LoVo (cell line): ENCODE results near the gene SLC9C2.
"Not testable (repeated sequence)": the region's sequence is repeated elsewhere in the genome, so short reads cannot be mapped to it uniquely, and the experiment has no call there.

Experiments
- DNase-seq: peaks from one replicate; pipeline ENCODE4 v3.0.0-alpha.2; 2016; ENCODE audit warnings: low spot score

The SLC9C2 gene, protein sequence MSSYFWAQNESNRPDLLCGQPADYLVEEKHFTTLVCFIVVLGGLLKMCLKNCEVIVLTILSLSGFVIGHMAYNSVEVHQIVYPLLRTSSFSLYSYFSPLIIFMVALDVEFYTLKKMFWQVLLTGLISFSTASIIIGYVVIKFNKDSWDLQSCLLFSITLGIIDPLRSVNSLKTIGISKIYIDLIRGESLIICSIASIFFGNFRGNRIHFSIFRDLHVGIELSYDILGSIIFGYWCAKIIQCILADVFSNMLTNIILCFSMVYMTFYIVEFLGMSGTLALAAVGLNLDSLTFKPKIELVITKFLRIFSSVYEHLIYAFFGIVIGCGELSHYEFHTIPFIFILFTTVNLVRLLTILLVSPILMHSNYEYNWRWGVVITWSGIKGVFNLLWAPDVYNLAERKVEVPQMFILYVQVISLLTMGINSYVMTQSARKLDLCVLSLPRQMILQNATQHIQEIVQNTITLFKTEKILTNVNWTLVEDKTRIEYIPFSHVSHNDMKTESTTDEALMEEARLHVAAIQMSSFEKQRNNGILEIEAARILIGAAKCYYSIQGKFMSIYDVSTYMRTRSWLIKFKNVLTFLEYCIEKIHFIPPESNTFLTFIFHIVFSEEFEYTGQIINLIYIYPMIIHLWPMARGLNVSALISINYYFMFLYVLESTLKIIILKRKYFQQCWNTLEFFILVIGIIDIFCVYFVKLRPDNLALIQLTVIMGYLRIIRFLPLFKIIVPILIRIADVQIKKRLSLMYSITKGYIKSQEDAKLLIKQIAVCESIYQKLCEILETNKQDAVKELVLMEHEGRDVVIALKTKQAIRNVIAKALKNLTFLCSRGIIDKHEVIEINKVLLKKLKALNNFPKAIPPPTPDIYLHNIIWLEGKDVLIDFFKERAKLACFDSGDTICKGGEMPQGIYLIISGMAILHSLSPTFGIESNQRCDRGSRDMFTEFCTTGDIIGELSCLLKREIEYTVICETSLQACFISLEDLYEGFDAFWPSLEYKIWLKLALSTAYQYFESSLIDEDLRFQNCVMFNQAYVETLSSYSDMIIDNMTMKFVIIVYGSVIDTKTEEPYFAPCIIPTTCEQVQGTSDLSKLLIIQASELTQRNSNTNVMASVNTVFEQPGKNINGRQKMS

DNA sequence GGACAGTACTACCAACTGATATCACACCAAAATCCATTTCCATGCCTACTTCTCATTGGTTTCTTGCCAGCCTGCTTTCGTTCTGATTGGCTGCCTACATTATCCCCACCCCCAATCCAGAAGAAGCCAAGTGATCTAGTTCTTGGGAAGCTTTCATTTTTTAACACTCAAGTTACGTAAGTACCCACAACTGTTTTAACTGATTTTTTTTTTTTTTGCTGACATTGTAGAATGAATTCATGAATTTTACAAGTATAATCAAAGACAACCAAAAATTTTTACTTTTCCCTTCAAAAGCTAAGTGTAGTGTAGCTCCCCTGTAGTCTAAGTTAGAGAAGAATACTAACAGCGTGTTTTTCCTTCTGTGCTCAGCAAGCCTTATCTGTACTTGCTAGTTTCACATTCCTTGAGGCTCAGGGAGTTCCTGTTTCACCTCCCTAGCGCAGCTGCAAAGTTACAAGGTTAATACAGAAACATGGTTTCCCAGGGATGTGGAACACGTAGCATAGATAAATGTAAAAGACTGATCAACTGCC, at the start of gene SLC9C2:
TSS of gene SLC9C2 (minus strand) at position 17 of the 536 bp plus-strand sequence. CDS start 1,296 bp downstream, outside the sequence.
- no peak for DNase-seq

DNA sequence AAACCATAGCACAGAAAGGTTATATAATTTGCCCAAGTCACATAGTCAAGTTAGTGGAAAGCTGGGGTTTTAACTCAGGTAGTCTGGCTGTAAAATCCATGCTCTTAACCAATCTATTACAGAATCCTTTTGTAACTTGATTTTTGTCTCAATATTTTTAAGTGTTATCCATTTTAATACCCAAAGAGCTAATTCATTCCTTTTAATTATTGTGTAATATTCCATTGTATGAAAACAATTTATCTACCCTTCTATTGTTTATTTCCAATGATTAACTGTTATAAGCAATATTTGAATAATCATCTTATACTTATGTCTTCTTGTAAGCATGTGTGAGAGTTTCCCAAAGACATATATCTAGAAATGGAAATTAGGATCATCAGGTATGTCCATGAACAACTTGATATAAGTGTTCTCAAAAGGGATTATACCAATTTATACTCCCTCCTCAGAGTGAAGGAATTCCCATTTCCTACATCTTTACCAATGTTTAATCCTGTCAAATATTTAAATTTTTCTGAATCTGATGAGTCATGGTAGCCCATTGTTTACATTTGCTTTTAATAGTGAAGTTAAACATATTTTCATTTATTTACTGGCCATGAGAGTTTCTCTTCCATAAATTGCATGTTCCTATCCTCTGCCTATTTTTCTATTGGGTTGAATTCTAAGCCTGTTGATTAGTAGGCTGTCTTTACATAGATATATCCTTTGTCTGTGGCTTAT, 46.2 kb upstream of the SLC9C2 start:
- no peak for DNase-seq

DNA sequence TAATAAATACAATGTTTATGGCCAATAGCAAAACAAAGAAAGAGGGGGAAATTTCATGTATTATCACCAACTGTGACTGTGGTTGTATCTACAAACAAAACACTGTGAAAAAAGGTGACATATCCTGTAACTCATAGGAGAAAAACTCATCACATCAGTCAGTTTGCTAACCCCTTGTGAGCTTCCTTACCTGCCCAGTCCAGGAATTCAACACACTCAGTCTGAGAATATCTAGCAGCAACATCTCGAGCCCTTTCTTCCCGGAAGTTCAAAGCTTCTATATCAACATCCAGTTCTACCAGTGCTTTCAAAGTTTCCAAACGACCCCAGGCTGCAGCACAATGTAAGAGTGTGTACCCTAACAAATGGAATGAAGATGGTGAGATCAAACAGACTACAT, 43.8 kb upstream of the SLC9C2 start:
- DNase-seq, result no peak

DNA sequence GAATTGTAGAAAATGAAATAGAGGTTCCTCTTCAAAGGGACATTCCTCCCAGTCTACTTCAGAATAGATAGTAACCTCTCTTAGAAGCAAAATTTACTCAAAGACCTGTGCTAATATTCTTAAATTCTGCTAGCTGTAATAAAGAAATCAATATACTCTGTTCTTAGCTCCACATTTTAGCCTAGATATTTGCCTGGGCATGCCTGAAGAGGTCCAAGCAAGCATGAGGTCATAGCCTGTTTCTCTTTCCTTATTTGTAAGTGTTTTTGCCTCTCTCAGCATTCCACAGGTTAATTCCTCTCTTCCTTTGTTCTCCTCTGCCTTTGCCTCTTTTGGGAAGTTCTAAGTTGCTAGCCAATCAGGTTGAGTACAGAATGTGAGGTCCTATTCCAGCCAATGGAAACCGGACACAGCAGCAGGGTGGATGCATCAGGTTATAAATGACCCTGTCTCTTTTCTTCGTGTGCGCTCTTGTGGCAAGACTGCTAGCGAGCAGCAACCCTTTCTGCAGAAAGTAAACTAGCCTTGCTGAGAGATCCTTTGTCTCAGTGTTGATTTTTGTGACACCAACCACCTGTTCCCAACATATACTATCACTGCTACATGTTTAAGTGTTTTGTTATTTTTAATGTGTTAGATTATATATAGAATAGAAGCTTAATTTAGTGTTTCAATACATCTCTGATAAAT, 39.7 kb upstream of the SLC9C2 start:
- not testable (repeated sequence) for DNase-seq

DNA sequence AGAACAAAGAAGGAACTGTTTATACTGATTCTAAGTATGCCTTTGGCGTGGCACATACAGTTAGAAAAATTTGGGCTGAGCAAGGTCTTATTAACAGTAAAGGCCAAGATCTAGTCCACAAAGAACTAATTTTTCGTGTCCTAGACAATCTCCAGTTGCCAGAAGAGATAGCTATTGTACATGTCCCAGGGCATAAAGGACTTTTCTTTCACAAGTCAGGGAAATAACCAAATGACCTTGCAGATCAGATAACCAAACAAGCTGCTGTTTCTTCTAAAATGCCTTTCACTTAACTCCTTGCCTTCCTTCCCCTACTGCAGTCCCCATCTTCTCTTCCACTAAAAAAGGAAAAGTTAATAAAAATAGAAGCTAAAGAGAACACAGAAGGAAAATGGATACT, 36.2 kb upstream of the SLC9C2 start:
- no peak for DNase-seq

DNA sequence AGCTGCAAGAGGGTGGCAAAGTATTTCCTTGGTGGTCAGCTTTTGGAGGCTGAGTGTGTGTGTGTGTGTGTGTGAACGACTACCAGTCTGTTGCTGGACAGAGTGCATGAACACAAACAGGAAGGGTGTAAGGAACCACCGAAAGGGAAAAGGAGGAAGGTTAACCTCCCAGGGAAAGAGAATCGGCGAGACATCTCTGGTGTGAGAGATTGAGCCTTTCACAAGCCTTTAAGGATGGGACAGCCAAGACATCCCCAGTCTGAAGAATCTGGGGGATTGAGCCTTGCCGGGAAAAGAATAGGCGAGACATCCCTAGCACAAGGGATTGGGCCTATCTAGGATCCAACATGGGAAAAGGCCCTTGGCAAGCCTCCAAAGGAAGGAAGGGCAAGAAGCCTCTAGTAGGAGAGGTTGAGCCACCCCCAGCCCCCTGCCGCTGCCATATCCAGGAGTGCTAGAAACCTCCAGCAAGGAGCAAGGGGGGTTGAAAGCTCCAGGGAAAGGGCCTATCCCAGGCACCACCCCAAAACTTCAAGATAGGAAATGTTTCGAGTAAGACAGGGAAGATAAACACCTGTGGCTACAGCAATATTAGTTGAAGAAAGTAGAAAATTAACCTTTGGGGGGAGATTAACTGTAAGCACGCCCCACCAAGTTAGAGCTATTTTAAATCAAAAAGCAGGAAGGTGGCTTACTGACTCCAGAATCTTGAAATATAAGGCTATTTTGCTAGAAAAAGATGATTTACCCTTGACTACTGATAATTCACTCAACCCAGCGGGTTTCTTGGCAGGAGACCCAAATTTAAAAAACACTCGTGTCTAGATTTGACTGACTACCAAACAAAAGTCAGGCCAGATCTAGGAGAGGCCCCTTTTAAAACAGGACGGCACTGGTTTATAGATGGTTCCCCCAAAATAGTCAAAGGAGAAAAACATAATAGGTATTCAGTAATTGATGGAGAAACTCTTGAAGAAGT, 35.5 kb upstream of the SLC9C2 start:
- DNase-seq, result no peak

DNA sequence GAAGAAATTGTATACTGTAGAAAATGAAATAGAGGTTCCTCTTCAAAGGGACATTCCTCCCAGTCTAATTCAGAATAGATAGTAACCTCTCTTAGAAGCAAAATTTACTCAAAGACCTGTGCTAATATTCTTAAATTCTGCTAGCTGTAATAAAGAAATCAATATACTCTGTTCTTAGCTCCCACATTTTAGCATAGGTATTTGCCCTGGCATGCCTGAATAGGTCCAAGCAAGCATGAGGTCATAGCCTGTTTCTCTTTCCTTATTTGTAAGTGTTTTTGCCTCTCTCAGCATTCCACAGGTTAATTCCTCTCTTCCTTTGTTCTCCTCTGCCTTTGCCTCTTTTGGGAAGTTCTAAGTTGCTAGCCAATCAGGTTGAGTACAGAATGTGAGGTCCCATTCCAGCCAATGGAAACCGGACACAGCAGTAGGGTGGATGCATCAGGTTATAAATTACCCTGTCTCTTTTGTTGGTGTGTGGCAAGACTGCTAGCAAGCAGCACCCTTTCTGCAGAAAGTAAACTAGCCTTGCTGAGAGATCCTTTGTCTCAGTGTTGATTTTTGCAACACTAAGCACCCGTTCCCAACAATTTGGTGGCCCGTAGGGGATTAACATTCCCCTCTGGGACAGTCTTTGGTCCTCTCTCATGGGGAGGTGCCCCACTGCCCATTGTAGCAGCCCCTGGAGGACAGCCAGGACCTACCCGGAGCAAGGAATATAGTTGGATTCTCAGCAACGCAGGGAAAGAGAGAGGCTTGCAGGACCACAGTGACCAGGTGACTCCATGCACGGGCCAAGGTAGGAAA, 34.6 kb upstream of the SLC9C2 start:
- not testable (repeated sequence) for DNase-seq

DNA sequence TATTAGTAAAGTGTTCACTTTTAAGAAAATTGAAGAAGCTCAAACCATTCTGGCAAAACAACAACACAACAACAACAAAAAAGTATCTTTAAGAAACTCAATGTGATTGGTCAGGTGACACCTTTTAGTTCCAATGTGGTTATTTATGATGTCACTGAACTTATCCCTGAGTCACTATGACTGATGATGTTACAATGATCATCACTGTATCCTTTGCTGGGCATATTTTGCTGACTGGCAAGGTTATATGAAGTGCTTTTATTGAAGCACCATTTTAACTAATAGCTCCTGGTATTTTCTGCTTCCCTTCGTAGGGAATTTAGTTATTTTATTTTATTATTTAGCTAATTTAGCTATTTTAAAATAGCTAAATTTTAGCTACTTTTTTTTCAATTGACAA, 32.2 kb upstream of the SLC9C2 start, which contains the start of gene TEX50:
TSS of gene TEX50 (plus strand) at position 223 of the 400 bp plus-strand sequence. CDS start 184 bp downstream, outside the sequence.
- DNase-seq, result no peak

DNA sequence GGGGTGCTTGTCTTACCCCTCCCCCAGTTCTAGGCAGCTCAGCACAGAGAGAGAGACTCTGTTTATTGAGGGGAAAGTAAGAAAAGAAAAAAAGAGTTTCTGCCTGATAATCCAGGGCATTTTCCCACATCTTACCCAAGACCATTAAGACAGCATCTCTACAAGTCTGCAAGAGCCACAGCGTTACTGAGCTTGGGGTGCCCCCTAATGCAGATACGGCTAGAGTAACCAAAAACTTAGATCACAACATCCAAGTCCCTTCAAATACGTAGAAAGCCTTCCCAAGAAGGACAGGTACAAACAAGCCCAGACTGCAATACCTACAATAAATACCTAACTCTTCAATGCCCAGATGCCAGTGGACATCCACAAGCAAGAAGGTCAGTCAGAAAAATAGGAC, 26.0 kb upstream of the SLC9C2 start:
- DNase-seq, result no peak

DNA sequence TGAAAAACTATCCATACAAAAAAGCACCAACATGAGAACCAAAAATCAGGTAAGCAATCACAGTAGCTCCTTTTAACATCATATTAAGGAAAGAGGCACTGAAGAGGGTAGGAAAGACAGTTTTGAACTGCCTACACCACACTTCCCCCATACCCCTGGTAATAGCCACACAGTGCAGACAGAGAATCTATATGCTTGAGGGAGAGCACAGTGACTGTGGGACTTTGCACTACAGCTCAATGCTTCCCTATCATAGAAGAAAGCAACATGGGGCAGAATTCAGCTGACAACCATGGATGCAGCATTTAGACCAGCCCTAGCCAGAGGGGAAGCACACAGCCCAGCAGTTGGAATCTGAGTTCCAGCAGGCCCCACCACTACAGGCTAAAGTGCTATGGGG, 24.4 kb upstream of the SLC9C2 start:
- DNase-seq, result no peak

DNA sequence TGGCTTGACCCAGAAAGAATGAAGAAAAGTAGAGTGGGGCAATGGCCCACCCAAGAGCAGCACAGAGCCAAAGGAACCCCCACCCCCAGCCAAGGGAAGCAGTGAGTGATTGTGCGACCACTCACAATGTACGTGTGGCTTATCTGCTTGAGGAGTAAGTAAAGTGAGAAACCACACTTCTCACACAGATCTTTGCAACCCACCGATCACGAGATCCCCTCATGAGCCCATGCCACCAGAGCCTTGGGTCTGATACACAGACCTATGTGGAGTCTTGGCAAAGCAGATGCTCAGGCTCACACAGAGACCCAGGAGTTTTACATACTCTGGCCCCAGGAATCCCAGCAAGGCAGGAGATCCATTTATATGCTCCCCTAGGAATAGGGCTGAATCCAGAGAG, 14.0 kb upstream of the SLC9C2 start:
- DNase-seq, result no peak

DNA sequence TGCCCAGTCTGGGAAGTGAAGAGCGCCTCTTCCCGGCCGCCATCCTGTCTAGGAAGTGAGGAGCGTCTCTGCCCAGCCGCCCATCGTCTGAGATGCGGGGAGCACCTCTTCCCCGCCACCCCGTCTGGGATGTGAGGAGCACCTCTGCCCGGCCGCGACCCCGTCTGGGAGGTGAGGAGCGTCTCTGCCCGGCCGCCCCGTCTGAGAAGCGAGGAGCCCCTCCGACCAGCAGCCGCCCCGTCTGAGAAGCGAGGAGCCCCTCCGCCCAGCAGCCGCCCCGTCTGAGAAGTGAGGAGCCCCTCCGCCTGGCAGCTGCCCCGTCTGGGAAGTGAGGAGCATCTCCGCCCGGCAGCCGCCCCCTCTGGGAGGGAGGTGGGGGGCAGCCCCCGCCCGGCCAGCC, 10.2 kb upstream of the SLC9C2 start:
- DNase-seq, result not testable (repeated sequence)

DNA sequence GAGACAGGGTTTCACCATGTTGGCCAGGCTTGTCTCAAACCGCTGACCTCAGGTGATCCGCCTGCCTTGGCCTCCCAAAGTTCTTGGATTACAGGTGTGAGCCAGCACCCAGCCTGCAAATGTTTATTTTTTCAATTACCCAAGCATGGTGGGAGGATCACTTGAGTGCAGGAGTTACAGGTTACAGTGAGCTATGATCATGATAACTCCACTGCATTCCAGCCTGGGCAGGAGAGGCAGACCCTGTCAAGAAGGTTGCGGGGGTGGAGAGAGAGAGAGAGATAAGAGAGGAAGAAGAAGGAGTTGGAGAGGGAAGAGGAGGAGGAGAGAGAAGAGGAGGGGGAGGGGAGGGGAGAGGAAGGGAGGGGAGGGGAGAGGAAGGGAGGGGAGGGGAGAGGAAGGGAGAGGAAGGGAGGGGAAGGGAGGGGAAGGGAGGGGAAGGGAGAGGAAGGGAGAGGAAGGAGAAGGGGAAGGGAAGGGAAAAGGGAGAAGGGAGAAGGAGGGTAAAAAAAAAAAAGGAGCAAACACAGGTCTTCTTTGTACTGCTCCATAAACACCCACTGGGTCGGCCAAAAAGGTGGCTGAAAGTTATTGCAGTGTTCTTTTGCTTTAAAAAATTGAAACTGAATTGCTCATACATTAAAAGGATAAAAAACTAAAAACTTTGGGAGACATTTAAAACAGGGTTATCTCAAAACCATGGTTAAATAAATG, 5.8 kb upstream of the SLC9C2 start:
- DNase-seq, result no peak

DNA sequence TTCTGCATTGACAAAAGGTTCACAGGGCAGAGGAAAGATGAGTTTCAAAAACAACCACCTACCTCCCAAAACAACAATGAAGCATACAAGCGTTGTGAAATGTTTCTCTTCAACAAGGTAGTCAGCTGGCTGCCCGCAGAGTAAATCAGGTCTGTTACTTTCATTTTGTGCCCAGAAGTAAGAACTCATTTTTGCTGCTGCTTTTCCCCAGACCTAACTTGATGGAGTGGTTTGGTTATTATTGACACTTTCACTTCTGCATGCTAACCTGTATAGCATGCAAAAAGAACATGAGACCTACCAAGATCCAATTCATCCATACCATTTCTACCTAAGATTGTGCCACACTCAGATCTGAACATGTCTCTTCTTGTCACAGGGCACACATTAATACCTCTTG, 1.3 kb downstream of the SLC9C2 start:
- no peak for DNase-seq

DNA sequence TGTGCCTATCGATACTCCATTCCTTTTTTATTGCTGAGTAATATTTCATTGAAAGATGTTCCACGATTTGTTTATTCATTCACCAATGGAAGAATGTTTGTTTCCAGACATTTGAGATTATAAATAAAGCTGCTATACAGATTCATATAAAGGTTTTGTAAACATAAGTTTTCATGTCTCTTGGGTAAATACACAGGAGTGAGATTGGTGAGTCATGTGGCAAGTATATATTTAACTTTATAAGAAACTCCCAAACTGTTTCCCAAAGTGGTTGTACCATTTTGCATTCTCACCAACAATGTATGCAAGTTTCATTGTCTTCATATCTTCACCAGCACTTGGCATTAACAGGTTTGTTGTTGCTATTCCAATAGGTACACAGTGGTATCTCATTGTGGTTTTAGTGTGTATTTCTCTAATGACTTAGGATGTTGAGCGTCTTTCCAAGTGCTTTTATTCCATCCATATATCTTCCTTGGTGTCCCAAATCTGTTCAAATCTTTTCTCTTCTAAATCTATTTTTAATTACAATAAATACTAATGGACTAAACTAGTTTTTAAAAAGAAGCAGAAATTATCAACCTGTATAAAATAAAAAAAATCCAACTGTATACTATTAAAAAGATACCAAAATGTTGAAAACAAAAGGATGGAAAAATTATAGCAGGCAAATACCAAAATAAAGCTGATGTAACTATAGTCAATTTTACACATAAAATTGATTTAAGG, 6.6 kb downstream of the SLC9C2 start:
- DNase-seq, result no peak

DNA sequence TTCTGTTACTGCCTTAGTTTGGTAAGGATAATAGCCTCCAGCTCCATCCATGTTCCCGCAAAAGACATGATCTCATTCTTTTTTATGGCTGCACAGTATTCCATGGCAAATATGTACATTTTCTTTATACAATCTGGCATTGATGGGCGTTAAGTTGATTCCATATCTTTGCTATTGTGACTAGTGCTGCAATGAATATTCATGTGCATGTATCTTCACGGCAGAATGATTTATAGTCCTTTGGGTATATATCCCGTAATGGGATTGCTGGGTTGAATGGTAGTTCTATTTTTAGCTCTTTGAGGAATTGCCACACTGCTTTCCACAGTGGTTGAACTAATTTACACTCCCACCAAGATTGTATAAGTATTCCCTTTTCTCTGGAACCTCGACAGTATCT, 11.7 kb downstream of the SLC9C2 start:
- DNase-seq, result not testable (repeated sequence)

DNA sequence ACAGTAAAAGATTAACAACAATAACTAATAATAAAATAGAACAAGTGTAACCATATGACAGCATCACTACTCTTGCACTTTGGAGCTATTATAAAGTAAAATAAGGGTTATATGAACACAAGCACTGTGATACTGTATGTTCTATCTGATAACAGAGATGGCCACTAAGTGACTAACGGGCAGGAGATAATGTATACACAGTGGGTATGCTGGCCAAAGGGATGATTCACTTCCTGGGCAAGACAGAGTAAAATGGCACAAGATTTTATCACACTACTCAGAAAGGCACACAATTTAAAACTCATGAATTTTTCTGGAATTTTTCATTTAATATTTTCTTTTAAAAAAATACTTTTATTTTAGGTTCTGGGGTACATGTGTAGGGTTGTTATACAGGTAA, 12.3 kb downstream of the SLC9C2 start:
- DNase-seq, result no peak
